PFSK-1 (cell line): Measurements from ENCODE around the gene SUZ12.

Experiments
- FOXP2 ChIP-seq: optimal IDR thresholded peaks from 2 replicates; pipeline ENCODE3; 2011; ENCODE audit warnings: borderline replicate concordance, control low read depth, inconsistent platforms; ENCODE audit not compliant: insufficient read depth; ENCODE audit errors: extremely low read length, extremely low read depth
- POLR2AphosphoS5 ChIP-seq: IDR thresholded peaks from 2 replicates; pipeline ENCODE4 v1.6.1; 2012; ENCODE audit warnings: low read depth, mild to moderate bottlenecking, control low read depth, low read length, moderate library complexity
- SIN3A ChIP-seq: IDR thresholded peaks from 2 replicates; pipeline ENCODE4 v1.6.1; 2012; ENCODE audit warnings: mild to moderate bottlenecking, low read length, moderate library complexity, borderline replicate concordance; ENCODE audit not compliant: insufficient read depth
- TAF1 ChIP-seq: IDR thresholded peaks from 2 replicates; pipeline ENCODE4 v1.6.1; 2012; ENCODE audit warnings: low read length, control low read depth, borderline replicate concordance; ENCODE audit not compliant: insufficient read depth
- TF ChIP-seq, protein P1 (sequence below), 2 experiments: IDR thresholded peaks; 2 replicates each; pipeline versions ENCODE4 v1.6.1 to v1.8.0; 2011 to 2012; ENCODE audit warnings: low read depth in 2 of 2, low read length in 2 of 2, control low read depth in 1 of 2, inconsistent platforms in 1 of 2, mild to moderate bottlenecking in 1 of 2, moderate library complexity in 1 of 2; ENCODE audit not compliant: insufficient read depth in 1 of 2

Gene SUZ12

DNA sequence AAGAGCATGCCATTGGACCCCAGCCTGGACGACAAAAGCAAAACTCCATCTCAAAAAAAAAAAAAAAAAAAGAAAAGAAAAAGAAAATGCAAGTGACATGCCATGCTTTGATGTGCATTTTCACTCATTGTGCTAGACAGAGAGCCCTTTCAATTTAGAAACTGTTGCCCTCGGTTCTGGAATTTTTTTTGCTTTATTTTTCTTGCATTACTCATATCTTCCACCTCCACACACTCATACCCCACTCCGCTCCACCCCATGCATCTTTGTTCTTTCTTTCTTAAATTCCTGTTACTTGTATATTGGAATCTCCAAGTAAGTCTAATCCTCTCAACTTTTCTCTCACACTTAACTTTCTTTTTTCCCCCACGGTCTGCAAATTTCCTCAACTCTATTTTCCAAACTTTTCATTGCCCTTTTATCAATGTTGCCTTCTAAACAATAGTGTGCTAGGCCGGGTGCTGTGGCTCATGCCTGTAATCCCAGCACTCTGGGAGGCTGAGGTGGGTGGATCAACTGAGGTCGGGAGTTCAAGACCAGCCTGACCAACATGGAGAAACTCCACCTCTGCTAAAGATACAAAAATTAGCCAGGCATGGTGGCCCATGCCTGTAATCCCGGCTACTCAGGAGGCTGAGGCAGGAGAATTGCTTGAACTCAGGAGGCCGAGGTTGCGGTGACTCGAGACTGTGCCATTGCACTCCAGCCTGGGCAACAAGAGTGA lies 16.8 kb upstream of the SUZ12 start:
- TF ChIP-seq POLR2AphosphoS5 (no peak), FOXP2 (no peak), TAF1 (no peak), SIN3A (no peak)
- TF ChIP-seq, protein P1, sequence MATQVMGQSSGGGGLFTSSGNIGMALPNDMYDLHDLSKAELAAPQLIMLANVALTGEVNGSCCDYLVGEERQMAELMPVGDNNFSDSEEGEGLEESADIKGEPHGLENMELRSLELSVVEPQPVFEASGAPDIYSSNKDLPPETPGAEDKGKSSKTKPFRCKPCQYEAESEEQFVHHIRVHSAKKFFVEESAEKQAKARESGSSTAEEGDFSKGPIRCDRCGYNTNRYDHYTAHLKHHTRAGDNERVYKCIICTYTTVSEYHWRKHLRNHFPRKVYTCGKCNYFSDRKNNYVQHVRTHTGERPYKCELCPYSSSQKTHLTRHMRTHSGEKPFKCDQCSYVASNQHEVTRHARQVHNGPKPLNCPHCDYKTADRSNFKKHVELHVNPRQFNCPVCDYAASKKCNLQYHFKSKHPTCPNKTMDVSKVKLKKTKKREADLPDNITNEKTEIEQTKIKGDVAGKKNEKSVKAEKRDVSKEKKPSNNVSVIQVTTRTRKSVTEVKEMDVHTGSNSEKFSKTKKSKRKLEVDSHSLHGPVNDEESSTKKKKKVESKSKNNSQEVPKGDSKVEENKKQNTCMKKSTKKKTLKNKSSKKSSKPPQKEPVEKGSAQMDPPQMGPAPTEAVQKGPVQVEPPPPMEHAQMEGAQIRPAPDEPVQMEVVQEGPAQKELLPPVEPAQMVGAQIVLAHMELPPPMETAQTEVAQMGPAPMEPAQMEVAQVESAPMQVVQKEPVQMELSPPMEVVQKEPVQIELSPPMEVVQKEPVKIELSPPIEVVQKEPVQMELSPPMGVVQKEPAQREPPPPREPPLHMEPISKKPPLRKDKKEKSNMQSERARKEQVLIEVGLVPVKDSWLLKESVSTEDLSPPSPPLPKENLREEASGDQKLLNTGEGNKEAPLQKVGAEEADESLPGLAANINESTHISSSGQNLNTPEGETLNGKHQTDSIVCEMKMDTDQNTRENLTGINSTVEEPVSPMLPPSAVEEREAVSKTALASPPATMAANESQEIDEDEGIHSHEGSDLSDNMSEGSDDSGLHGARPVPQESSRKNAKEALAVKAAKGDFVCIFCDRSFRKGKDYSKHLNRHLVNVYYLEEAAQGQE (IDR thresholded peaks at IDR 0.05; ENCODE audit: insufficient read depth in 1 of 2, low read depth in 2 of 2, low read length in 2 of 2) = no peak

DNA sequence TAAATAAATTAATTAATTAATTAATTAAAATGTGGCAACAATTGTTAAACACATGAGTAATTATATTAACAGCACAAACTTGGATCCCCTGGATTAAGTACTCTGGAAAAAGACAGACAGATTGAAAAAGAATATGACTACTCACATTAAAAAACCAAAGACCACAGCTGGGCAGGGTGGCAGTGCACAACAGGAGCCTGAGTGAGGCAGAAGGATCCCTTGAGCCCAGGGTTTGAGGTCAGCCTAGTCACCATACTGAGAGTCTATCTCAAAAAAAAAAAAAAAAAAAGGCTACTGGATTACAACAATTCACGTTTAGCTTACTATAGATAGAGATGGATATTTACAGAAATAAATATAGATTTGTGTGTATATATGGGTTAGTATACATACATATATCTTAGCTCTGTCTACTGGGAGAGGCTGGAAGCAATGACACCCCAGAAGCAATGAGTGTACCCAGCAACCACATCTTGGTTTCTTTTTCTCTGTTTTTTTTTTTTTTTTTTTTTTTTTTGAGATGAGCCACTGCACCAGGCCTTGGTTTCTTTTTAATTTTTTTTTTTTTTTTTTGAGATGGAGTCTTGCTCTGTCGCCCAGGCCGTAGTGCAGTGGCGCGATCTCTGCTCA lies 10.6 kb upstream of the SUZ12 start:
- TF ChIP-seq, protein P1 (IDR thresholded peaks at IDR 0.05; ENCODE audit: insufficient read depth in 1 of 2, low read depth in 2 of 2, low read length in 2 of 2) = no peak
- no peak for TF ChIP-seq SIN3A
- no peak for TF ChIP-seq TAF1
- no peak for TF ChIP-seq POLR2AphosphoS5
- TF ChIP-seq FOXP2 = no peak

DNA sequence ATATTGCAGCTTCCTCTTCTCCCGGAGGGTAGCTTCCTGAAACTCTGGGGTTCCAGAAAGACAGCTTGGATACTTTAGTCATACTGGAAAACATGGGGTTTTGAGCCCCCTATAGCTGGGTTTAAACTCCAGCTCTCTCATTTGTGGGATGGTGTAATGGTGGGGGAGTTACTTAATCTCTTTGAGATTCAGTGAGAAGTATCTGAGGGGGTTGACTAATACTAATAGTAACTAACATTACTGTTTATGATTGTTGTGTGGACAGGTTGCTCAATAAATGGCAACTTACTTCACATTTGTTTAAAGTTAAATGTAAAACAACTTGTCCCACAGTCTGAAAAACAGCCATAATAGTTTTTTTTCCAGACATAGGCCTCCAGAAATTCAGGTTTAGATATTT lies 5.1 kb upstream of the SUZ12 start:
- TF ChIP-seq TAF1 = no peak
- TF ChIP-seq SIN3A = no peak
- TF ChIP-seq POLR2AphosphoS5 = no peak
- TF ChIP-seq, protein P1 (IDR thresholded peaks at IDR 0.05; ENCODE audit: insufficient read depth in 1 of 2, low read depth in 2 of 2, low read length in 2 of 2) = no peak
- TF ChIP-seq FOXP2 = no peak

DNA sequence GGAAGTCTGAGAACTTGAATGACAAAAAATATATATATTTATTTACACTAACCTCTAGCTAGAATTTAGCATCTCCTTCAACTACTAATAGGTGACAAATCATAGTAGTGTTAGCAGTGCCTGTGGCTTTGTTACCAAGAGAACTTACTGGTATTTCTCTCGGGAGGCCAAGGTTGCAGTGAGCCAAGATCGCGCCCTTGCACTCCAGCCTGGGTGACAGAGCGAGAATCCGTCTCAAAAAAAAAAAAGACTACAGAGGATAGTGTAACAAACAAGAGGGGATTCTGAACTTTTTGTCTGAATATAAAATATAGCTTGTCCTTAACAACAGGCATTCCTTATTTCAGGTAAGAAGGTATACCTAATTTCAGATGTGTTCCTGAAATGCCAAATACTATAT lies 1.3 kb upstream of the SUZ12 start:
- TF ChIP-seq, protein P1 (IDR thresholded peaks at IDR 0.05; ENCODE audit: insufficient read depth in 1 of 2, low read depth in 2 of 2, low read length in 2 of 2) = no peak
- no peak for TF ChIP-seq SIN3A
- TF ChIP-seq TAF1 = no peak
- TF ChIP-seq FOXP2 = no peak
- no peak for TF ChIP-seq POLR2AphosphoS5
